Measurements from ENCODE around the gene PCIF1.

Gene PCIF1

DNA sequence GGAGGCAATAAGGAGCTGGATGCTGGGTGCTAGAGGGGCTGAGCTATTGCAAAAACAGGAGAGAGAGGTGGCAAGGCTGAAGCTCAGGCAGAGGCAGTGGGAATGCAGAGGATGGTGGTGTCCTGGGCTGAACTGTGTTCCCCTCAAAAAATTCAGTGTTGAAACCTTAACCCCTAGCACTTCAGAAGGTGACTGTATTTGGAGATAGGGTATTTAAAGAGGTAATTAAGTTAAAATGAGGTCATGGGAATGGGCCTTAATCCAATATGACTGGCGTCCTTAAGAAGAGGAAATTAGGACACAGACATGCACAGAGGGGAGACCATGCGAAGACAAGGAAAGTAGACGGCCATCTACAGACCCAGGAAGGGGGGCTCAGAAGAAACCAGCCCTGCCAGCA lies 62.7 kb downstream of the PCIF1 start:
- DNase-seq = no peak
